GM19467 (cell line): ENCODE measurements around the gene TIMP3.

Experiments used
- ATAC-seq: cut with Tn5 transposase; IDR thresholded peaks from one replicate; pipeline ENCODE4 v1.9.1; 2021; ENCODE audit warnings: mild to moderate bottlenecking, moderate library complexity; ENCODE audit not compliant: unreplicated experiment

Gene TIMP3

DNA sequence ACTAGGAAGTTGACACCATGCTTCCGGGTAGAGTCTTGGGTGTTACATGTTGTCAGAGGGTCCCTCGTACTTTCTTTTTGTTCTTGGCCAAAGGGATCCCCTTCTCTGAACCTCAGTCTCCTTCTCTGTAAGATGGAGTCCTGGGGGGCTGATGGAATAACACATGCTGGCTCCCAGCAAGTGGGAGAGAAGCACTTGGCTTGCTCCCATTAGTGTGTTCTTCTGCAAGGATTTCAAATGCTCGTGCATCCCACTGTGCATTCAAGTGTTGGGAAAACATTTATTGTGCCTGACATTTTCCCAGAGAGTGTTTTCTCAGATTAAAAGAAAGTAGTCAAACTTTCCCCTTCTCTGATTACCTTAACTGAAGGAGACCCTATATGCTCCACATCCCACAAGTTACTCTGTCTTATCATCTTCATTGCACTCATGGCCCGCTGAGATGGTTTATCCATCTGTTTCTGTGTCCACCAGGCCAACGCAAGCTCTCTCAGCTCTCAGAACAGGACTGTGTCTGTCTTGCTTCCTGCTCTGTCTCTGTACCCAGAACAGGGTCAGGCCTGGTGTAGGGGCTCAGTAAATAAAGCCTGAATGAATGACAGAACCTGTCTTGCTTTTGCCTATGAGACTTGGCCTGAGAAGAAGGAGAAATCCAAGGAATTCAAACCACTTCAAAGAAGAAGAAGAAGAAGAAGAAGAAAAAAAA, 16.0 kb upstream of the TIMP3 start:
- ATAC-seq = no peak

DNA sequence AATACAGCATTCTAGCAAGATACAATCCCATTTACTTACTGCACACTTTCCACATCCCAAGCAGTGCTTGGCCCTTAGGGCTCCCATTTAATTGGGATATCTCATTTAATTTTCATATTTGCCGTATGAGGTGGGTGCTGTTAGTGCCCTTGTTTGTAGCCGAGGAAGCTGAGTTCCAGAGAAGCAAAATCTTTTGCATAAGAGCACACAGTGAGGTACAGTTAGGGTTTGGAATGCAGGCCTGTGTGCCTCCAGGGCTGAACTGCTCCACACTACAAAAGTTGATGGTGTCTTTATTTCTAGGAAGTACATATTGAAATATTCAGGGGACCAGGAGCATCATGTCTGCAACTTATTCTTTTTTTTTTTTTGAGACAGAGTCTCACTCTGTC, 15.5 kb upstream of the TIMP3 start:
- ATAC-seq = no peak

DNA sequence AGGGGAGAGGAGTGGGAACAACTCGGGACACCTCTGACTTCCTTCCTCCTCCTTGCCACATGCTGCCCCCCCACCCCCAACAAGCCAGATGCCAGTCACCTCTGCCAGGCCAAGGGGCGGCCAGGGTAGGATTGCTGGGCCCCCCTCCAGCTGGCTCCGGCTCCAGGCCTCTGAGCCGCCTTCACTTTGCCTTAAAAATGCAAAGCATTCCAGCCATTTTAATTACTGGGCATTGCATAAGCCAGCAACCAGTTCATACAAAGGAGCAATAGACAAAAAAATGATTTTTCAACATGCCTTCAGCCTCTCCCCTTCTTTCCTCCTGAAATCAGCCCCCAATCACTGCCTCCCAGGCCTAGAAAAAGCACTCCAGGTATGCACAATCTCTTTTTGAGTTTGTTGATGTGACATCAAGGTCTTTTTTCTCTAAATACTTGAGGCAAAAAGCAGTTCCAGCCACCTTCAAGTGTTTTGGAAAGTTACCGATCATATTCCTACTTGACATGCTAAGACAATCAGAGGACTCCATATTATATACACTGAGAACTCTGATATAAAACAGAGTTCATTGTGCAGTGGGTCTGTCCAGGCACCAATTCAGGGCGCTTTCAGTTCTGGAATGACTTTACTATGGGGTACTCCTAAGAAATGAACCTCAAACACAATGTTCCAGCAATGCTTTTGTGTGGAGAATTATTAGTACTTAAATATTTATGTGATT, 12.4 kb upstream of the TIMP3 start:
- ATAC-seq = no peak

DNA sequence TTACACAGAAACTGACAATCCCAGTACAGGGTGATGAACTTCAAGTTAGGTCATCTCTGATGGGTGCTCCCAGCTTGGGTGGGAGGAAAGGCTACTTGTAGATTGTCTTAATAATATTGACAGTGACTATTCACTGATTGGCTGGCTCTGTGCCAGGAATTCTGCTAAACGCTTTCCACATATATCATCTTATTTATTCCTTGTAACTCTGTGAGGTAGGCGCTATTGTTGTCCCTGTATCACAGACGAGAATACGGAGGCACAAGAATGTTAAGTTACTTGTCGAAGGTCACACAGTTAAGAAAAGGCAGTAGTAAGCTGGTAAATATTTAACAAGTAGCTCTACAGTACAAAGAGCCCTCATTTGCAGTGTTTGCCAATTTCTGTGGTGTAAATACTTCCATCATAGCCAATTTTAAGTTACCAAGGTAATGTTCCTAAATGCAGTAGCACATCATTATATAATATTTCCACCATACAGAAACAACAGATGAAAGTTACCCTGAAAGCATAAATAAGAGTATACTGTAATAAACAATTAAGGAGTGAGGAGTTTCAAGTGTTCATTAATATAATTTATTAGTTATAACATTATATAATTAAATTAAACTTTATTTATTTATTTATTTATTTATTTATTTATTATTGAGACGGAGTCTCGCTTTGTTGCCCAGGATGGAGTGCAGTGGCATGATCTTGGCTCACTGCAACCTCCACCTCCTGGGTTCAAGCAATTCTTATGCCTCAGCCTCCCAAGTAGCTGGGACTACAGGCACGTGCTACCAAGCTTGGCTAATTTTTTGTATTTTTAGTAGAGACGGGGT, 11.5 kb upstream of the TIMP3 start:
- ATAC-seq = no peak

DNA sequence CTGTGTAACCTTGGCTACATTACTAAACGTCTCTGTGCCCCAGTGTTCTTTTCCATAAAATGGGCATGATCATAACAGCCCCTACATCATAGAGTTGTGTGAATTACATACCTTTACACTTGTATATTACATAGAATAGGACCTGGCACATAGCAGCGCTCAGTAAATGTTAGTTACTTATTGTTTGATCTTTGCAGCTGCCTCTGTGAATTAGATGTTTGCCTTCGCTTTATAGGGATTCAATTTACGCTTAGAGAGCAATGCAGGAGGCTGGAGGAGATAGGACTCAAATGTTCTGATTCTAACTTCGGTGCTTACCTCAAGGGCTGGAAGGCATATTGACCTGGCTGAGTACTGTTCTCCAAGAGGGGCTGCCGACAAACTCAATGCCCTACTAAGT, 10.4 kb upstream of the TIMP3 start:
- no peak for ATAC-seq

- ATAC-seq = no peak
Measured at GRCh38 chr22:32791485-32791884, 10.0 kb upstream of the TIMP3 start.

DNA sequence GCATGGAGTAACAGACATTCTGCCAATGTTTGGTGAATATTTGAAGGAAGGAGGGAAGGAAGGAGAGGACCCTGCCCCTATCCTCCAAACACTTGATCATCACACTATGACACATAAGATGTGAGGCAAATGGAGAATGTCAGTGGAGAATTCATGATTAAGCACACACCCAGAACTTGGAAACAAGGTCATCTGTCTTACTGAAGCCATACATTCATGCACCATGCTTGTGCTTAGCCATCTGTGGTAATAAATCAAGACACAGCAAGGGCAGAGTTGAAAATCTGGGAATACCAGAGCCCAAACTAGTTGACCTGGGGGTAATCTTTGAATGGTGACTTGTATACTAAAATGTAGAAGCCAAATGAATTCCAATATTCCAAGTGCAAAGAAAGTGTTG, 7.9 kb upstream of the TIMP3 start:
- ATAC-seq = no peak

- ATAC-seq = no peak
Measured at GRCh38 chr22:32794449-32795213, 6.9 kb upstream of the TIMP3 start.

DNA sequence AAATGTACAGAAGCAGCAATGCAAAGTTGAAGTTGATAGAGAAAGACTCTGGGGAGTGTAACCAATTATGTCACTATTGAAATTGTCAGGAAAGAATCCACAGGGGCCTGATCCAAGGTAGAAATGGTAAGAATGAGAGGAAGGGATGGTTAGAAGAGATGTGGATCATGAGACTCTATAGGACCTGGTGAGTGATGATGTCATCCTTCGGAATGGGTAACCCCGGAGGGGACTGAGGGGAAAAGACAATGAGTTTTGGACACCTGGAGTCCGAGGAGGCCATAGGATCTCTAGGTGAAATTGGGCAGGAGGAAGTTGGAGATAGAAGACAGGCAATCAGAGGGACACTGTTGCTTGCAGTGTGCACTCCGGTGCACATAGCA, 6.3 kb upstream of the TIMP3 start:
- ATAC-seq = no peak

- ATAC-seq = no peak
Measured at GRCh38 chr22:32796865-32797573, 4.5 kb upstream of the TIMP3 start.

- ATAC-seq = no peak
Measured at GRCh38 chr22:32799496-32799895, 2.0 kb upstream of the TIMP3 start.

DNA sequence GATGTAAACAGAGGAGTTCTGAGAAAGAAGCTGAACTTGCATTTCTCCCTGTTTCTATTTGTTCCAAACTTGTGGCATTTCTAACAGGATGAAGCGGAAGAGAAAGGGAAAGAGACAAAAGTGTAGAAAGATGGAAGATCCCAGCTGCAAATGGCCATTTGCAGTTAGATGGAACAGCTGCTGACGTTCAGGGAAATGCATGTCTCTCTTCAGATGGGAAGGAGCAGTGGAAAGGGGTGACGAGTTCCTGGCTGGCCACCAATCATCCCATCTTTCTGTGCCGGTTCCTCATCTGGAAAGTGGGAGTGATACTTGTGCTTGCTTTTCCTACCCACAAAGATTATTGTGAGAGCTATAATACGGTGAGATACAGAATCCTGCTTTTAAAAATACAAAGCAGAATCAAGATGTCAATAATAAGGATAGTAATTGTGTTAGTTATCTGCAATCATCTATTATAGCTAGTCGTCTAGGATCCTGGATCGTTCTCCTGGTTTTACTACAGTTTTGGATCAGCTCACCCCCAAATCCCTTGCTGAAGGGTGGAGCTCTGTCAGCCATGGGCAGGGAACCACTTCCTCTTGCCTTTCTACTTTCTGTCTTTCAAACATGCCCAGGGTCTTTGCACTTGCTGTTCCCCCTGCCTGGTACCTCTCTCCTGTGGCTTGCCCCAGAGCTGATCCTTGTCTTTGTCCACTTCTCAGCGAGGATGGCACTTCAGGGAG, 1.2 kb upstream of the TIMP3 start:
- no peak for ATAC-seq

DNA sequence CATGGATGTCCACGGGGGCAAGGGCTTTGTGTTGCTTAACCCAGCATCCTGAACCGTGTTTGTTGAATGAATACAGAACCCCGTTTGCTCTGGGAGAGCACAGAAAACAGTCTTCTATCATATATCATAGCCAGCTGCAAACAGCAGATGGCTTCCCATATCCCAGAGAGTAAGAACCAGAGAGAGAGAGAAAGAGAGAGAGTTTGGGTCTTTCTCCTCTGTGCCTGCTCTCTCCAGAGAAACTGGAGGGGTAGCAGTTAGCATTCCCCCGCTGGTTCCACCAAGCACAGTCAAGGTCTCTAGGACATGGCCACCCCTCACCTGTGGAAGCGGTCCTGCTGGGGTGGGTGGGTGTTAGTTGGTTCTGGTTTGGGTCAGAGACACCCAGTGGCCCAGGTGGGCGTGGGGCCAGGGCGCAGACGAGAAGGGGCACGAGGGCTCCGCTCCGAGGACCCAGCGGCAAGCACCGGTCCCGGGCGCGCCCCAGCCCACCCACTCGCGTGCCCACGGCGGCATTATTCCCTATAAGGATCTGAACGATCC, 440 bp upstream of the TIMP3 start:
- no peak for ATAC-seq

- no peak for ATAC-seq
Measured at GRCh38 chr22:32802237-32802765, 796 bp downstream of the TIMP3 start.

GRCh38 chr22:32803020-32803737, 1.7 kb downstream of the TIMP3 start:
- no peak for ATAC-seq

DNA sequence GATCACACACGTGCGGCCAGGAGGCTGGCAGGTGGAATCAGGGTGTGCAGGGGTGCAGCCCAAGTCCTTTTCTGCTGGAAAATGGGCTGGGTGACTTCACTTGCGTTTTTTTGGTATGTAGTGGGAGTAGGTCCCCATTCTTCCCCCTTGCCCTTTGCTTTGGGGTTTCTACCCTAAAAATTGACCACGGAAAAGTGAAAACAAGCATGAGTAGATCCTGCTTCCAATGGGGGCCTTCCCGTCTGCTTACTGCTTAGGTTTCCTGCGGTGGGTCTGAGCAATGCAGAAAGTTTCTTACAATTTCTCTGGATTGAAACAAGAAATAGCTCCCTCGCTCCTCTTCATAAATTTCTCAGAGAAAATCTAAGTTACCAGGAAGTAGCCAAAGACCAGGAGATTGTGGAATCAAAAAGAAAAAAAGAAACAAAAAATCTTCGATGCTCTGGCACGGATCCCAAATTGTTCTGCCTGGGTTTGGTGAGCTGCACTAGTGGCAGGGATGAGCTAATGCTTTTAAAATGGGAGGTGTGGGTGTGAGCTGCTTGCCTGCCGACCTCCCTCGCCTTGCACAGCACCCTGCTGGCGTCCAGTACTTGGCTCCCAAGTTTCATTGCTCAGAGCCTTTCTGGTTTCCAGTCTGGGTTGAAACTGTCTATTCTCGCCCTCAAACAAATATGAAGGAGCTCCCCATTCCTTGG, 2.4 kb downstream of the TIMP3 start:
- ATAC-seq = no peak

- no peak for ATAC-seq
Measured at GRCh38 chr22:32804531-32805360, 3.2 kb downstream of the TIMP3 start.
